ENCODE measurements around the gene AMELX.

AMELX gene

DNA sequence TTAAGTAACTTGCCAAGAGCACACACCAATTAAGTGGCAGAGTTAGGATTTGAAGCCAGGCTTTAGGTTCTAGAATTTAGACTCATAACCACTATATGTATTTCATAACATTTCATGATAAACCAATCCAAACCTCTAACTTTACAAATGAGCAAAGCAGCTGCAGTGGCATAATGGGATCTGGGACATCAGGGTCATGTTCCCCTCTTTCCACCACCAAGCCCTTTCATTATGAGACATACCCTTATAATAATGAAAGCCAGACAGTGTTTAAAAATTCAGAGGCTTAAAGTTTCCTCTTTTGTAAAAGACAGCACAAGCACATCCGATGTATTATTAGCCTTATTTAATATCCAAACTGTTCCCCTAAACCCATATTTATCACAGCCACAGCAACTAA, 28.3 kb upstream of the AMELX start:
- TF ChIP-seq ZFX (IDR thresholded peaks at IDR 0.05; ENCODE audit: borderline replicate concordance), result no peak
- TF ChIP-seq, protein P1, sequence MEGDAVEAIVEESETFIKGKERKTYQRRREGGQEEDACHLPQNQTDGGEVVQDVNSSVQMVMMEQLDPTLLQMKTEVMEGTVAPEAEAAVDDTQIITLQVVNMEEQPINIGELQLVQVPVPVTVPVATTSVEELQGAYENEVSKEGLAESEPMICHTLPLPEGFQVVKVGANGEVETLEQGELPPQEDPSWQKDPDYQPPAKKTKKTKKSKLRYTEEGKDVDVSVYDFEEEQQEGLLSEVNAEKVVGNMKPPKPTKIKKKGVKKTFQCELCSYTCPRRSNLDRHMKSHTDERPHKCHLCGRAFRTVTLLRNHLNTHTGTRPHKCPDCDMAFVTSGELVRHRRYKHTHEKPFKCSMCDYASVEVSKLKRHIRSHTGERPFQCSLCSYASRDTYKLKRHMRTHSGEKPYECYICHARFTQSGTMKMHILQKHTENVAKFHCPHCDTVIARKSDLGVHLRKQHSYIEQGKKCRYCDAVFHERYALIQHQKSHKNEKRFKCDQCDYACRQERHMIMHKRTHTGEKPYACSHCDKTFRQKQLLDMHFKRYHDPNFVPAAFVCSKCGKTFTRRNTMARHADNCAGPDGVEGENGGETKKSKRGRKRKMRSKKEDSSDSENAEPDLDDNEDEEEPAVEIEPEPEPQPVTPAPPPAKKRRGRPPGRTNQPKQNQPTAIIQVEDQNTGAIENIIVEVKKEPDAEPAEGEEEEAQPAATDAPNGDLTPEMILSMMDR (IDR thresholded peaks at IDR 0.05), result no peak
- no peak overlapping the region for H3K27ac ChIP-seq

DNA sequence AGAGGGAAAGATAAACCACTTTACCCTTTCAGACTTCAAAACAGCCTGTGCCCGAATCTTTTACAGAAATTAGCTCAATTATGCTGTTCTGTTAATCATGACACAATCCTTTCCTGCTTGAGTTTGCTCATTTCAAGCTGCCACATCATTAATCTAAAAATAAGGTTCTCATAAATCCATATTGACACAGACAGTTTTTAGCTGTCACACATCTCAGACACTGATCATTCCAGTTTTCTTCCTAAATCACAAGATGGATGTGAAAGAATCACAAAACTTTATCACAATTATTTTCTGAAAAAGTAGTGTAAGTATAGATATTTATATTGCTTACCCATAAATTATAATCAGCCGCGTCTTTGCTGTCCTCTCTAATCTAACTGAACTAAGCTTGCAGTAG, 27.9 kb upstream of the AMELX start:
- TF ChIP-seq, protein P1 (IDR thresholded peaks at IDR 0.05), result no peak
- TF ChIP-seq ZFX (IDR thresholded peaks at IDR 0.05; ENCODE audit: borderline replicate concordance), result no peak
- no peak overlapping the region for H3K27ac ChIP-seq

GRCh38 chrX:11266573-11267003, 26.6 kb upstream of the AMELX start:
- H3K27ac ChIP-seq, result no peak overlapping the region
- TF ChIP-seq ZFX (IDR thresholded peaks at IDR 0.05; ENCODE audit: borderline replicate concordance), result no peak
- TF ChIP-seq, protein P1 (IDR thresholded peaks at IDR 0.05), result no peak

DNA sequence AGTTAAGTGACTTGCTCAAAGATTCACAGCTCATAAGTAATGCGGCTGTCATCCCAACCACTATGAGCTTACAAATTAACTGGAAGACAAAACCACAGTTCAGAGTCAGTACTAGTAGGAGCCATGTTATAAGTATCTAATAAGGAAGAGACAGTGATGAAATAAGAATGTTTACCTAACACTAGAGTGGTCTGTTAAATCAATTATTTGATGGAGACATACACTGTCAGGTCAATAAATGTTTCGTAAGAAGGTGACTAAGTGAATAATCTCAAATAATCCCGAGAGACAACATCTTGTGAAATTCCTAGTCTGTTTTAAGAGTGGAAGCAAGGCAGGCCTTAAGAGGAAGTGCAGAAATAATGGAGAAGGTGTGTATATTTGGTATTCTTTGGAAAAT, 25.8 kb upstream of the AMELX start:
- TF ChIP-seq, protein P1 (IDR thresholded peaks at IDR 0.05), result no peak
- no peak for TF ChIP-seq ZFX (IDR thresholded peaks at IDR 0.05; ENCODE audit: borderline replicate concordance)
- no peak overlapping the region for H3K27ac ChIP-seq

DNA sequence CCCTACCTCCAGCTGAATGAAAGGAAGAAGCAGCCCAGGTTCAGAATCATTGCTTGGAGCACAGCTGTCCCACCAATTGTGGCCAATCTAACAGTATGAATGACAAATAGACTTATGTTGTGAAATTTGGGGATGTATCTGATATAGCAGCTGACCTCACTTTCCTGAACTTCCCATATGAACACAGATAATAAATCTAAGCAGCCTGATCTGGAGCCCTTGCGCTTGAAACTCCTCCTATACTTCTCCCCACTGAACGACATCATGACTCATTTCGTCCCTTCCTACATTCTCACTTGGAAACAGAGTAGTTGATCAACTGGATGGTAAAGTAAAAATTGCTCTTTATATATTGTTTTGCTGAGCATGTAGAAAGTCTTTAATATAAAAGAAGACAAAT, 24.2 kb upstream of the AMELX start:
- TF ChIP-seq, protein P1 (IDR thresholded peaks at IDR 0.05), result no peak
- TF ChIP-seq ZFX (IDR thresholded peaks at IDR 0.05; ENCODE audit: borderline replicate concordance), result no peak
- H3K27ac ChIP-seq, result no peak overlapping the region

DNA sequence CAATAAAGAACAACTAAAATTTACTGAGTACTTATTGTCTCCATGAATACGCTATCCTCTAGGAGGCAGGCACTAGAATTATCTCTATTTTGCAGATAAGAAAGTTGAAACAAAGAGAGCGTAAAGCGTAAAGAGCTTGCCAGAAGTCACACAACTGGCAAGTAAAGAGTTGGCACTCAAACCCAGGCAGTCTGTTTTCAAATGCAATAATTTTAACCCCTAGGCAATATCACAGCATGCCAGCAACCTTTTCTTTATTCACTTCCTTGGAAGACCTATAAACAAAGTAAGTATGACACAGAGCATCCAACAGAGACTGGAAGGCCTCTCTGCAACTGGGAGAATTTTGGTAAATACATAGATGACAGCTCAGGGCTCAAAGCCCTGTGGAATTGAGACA, 23.2 kb upstream of the AMELX start:
- TF ChIP-seq, protein P1 (IDR thresholded peaks at IDR 0.05), result no peak
- TF ChIP-seq ZFX (IDR thresholded peaks at IDR 0.05; ENCODE audit: borderline replicate concordance), result no peak
- peak overlapping the region; percentile 59 for H3K27ac ChIP-seq

DNA sequence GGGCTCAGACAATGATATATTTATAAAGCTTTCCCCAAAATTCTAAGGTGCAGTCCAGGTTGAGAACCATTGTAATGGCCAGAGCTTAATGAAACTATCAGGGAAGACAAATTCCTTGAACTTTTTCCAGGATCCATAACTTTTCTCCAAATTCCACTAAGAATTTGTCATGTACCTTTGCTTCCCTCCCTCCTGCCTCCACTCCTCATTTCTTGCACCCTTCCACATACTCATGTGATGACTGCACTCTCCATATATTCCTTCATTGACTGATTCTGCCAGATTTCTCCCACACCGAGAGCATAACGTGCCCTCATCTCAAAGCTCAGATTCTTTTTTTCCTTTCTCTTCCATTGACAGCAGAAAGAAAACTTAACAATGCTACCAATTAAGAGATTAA, 20.9 kb upstream of the AMELX start:
- no peak overlapping the region for H3K27ac ChIP-seq

More for the DNA sequence above, 20.9 kb upstream of the AMELX start:
- no peak for TF ChIP-seq ZFX (IDR thresholded peaks at IDR 0.05; ENCODE audit: borderline replicate concordance)
- TF ChIP-seq, protein P1 (IDR thresholded peaks at IDR 0.05), result no peak
